CD4-positive, alpha-beta T cell treated with Interleukin-15 for 4 hours (primary cell): Measurements from ENCODE around the gene CCDC39.

Experiments
- DNase-seq: peaks from one replicate; pipeline ENCODE4 v3.0.0-alpha.2; 2020; ENCODE audit warnings: low spot score

CCDC39 gene

DNA sequence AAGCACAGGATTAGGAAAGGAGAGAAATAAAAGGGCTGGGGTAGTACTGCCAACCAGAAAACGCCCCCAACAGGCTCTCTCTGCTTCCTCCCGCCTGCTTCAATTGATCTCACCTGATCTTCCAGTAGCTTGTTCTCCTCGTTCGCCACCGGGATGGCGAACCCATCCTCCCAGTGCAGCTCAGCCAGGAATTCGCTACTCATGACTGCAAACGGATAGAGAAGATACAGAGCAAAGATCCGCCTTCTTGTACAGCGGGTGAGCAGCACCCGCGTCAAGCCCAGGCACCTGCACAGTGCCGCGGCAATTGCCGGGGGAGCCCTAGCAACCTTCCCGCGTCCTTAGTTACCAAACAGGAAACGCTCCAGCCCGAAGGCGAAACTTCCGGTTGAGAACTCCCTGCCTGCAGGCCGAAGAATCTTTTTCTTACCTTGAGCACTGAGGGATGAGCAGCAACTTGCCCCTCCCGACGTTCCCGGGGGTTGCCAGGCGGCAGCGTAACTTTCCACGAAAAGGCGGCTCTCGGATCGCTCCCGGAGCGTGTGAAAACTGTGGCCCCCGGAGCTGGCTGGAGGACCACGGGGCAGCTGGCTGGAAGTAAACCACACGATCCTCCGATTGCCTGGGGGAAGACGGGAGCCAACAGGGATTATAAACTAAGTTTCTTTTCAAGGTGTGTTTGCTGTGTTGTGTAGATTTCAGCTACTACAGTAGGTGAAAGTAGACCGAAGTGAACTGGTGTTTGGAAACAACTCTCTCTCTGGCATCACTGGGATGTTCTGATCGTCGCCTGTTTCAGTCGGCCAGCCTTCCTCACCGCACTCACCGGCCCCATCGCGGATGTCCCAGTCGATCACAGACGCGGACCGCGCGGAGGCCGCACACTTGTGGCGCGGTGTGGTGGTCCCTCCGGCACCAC lies at the start of gene CCDC39:
TSS of gene CCDC39 (minus strand) at position 312 of the 919 bp plus-strand sequence. CDS start at position 203, 109 bp downstream.
- peak; percentile 54 for DNase-seq

DNA sequence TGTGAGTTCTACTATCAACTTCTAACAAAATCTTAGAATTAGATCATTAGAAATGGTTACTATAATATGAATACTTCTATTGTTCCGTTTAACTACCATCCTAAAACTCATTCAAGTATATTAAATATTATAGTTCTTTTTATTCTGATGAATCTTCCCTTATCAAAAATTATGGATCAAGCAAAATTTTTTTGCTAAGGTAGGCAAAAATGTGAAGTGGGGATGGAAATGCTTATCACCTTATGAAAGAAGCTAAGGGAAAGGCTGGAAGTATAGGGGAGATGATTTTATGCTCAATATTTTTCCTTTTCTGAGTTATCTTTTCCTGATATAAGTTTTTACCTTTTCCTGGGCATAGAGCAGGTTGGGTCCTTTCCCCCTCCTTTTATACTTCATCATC lies 40.7 kb upstream of the CCDC39 start:
- no peak for DNase-seq

DNA sequence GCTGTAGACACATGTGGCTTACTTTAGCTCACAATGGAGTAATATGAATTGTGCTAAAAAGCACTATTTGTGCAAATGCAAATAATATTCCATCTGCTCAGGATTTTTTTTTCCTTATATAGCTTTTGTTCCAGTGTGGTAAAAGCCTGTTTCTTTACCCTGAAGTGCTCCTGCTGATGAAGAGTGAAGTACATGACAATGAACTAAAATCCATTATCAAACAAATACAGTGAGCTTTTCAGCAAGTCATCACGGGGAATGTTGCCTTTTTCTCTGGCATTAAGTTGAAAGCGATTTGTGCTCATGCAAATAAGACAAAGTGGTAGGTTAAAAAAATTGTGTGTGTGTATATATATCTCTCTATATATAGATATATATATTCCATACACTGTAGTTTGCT lies 28.6 kb upstream of the CCDC39 start:
- no peak for DNase-seq

- no peak for DNase-seq
Measured at GRCh38 chr3:180705619-180706018, 26.3 kb upstream of the CCDC39 start.

DNA sequence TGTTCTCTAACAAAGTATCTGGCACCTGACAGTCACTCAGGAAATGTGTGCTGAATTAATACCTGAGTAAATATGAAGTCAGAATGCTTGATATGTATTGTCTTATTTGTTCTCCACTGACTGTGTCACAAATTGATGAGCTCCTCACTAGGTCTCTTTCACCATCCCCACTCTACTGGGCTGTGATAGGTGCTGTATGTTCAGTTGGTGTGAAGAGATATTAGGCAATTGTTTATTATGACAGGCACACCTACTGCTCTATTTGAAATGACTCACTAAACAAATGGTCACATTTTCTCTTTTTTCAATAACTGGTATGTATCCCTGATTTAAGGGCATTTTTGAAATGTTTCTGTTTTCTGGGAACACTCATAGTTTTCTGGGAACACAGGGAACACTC lies 25.2 kb upstream of the CCDC39 start:
- DNase-seq, result no peak

- no peak for DNase-seq
Measured at GRCh38 chr3:180700941-180701340, 21.7 kb upstream of the CCDC39 start.

DNA sequence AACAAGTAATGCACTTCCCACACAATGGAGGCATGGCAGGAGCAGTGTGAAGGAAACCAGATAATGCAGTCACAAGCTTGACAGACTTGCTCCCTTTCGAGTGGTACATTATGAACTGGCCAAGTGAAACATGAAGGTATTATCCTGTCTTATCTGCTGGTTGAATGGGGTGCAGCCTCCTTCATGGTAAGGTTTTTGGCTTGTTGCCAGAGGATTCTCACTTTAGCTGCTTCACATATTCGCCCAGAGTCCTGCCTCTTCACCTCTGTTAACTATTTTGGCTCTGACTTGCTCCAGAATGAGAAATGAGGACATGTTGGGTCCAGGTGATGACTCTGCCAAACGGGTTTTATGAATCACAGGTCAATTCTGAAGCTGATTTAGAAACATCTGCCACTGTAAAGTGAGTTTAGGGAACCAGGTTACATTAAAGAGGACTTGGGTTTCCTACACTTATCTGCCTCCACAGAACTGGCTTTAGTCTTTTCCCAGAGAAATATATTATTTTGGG lies 19.5 kb upstream of the CCDC39 start:
- no peak for DNase-seq

GRCh38 chr3:180694321-180694720 lies 15.0 kb upstream of the CCDC39 start:
- no peak for DNase-seq

GRCh38 chr3:180693656-180694055 lies 14.4 kb upstream of the CCDC39 start:
- DNase-seq, result no peak

DNA sequence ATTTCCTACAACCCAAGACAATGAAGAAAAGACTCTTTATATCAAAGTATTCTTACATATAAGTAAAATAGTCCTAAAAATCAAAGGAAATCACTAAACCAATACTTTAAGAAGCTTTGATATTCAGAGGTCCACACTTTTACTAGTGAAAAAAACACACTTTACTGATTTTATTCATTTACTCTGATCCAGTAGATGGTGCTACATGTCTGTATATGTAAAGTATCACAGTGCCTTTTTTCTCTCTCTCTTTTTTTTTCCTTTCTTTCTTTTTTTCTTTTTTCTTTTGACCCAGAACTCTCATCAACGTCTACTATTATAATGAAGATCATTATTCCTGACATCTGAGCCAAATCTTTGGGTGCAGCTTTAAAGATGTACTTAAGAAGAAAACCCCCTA lies 10.8 kb upstream of the CCDC39 start:
- DNase-seq, result no peak

DNA sequence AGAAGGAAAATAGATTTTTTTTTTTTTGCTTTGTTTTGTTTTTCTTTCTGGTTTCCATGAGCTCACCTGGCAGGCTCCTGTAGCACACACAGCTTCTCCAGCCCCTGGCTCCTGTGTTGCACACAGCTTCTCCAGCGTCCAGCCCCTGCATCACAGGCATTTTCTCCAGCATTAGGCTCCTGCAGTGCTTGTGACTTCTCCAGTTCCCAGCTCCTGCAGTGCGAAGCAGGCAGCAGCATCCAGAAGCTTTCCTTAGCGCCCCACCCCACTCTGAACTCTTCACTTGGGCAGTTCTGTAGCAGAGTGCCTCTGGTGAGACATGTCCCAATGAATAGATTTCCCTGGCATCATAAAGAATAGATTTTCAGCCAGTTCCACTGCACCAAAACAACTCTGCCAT lies 5.5 kb upstream of the CCDC39 start:
- DNase-seq, result no peak

GRCh38 chr3:180683816-180684215 lies 4.5 kb upstream of the CCDC39 start:
- no peak for DNase-seq

GRCh38 chr3:180680097-180680430 lies 775 bp upstream of the CCDC39 start:
- peak; percentile 4 for DNase-seq

DNA sequence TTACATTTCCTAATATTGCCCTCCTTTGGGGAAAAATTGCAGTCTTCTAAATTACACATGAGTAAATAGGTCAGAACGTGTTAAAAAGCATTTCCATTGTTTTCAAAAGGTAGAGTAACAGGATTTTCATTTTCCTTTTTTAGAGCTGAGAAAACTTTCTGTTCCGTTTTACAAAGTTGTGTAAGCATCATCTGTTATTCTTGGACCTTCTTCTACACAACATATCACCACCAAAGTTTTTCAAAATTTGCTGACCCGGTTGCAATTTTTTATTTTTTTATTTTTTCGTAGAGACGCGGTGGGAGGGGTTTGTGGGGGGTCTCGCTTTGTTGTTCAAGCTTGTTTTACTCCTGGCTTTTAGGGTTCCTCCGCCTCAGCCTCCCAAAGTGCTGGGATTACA lies 1.1 kb downstream of the CCDC39 start:
- DNase-seq, result no peak

DNA sequence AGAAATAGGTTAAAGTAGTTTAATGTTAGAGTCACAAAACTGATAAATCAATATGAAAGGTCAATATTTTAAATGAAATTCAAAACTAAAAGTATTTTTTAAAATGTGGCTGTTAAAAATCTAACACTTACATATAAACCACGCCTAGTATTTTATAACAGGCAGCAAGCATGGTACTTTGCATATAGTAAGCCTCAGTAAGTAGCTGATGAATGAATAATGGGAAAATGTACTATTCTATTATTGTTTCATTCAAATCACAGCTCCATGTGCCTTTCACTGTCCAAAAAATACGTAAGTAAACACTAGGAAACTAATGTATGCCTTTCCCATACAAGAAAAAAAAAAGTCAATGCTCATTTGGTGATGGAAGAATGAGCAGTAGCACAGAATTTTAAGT lies 17.8 kb downstream of the CCDC39 start:
- DNase-seq, result no peak

DNA sequence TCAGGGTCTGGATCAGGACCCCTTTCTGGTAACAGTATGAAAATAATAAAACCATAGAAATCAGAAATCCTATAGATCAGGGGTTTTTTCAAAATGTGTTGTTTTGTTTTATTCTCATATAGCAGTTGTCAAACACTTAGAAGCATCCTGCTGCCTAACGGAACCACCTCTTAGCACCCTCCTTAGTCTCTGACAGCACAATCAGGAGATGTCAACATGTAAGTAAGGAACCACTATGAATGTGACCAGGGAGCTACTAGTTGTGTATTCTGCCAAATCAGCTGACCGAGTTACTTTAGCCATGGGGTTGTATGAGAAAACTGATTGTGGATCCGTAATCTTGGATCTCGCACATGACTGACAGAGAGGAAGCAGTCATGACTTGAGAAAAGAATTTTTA lies 22.2 kb downstream of the CCDC39 start:
- DNase-seq, result no peak

DNA sequence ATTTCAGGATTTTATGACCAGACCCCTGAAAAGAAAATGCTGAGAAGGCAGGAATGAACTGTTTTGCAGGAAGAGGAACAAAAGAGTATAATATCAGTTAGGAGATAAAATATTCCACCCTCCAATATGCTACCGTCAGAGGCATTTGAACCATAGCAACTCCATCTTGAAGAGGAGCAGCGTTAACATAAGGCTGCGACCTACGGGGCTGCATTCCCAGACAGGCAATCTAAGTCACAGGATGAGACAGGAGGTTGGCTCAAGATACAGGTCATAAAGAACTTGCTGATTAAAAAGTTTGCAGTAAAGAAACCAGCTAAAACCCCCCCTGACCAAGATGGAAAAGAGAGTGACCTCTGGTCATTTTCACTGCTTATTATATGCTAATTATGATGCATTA lies 22.9 kb downstream of the CCDC39 start:
- no peak for DNase-seq

- no peak for DNase-seq
Measured at GRCh38 chr3:180646187-180646790, 33.0 kb downstream of the CCDC39 start.

DNA sequence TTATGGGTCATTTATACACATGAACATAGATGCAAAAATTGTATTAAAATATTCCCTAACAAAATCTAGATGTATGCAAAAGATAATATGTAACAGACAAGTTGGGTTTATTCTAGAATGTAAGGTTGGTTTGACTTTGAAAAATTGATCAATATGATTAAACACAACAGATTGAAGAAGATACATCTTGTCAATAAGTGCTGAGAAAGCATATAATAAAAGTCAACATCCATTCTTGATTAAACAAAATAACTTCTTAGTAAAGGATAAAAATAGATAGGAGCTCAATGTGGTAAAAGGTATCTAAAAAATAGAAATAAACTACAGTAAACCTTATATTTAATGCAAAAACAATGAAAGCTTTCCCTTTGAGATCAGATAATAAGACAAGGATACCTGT lies 38.3 kb downstream of the CCDC39 start:
- no peak for DNase-seq

GRCh38 chr3:180633722-180634121 lies 45.6 kb downstream of the CCDC39 start:
- DNase-seq, result no peak

DNA sequence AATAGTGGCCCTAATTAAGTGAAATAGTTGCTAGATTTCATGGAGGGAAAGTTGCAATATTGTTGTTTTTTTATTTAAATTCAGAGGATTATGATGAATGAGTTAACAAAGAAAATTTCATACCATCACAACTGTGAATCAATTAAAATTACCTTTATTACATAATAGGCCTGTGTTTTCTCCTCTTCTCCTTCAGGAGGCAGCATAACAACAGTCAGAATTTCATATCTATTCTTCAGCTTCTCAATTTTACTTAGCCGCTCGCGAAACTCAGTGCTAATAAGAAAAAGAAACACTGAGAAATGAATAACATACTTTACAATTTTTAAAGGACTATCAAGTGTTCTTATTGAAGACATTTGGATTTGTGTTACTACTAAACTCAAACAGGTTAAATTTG lies 48.0 kb downstream of the CCDC39 start:
- DNase-seq, result no peak

- no peak for DNase-seq
Measured at GRCh38 chr3:180630371-180630770, 48.9 kb downstream of the CCDC39 start.

DNA sequence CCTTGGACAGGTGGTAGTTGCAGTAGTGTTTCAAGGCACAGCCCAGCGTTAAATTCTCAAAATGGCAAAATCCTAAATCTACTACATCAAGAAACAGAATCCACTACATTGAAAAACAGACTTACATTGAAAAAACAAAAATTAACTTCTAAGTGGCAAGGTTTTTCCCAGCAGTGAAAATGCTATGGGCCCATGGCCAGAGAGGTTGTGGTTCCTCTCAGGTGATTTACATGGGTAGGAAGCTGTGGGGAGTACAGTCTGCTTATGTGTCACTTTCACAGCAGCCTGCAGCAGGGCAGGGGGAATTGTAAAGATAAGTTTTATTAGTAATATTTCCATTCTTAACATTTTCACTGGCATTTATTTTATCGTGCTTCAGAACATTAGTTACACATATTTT lies 52.4 kb downstream of the CCDC39 start:
- no peak for DNase-seq

- DNase-seq, result no peak
Measured at GRCh38 chr3:180624714-180625113, 54.6 kb downstream of the CCDC39 start.
